NCI-H2171 (cell line): Measurements from ENCODE around the gene AIF1.

Source experiments
- DNase-seq: peaks from one replicate; lab custom pipeline; 2025; lab: John Stamatoyannopoulos, UW

The AIF1 gene

GRCh38 chr6:31663961-31664789, 49.1 kb downstream of the AIF1 start:
- DNase-seq: no peak

- DNase-seq: peak; percentile 97
Observed at GRCh38 chr6:31664790-31665500, 49.9 kb downstream of the AIF1 start, which contains the start of gene GPANK1. Gene GPANK1 (minus strand): TSS chr6:31664997. CDS start chr6:31664478, 519 bp downstream.

- peak; percentile 96 for DNase-seq
Observed at GRCh38 chr6:31665501-31666336, 50.7 kb downstream of the AIF1 start, which contains the start of gene CSNK2B. Gene CSNK2B (plus strand): TSS chr6:31666080. CDS start chr6:31666832, 752 bp downstream.

GRCh38 chr6:31666337-31666965, 51.4 kb downstream of the AIF1 start:
- DNase-seq: no peak
